ENCODE data around the gene ARHGEF19. TPM values are rescaled to one million over a fixed set of nuclear protein-coding genes. Genes with fewer than 3 reads are reported as not detected.

Gene ARHGEF19
- total and polyA plus RNA-seq, 11 donors: 0.97 to 3.8 (median 2.3) TPM

DNA sequence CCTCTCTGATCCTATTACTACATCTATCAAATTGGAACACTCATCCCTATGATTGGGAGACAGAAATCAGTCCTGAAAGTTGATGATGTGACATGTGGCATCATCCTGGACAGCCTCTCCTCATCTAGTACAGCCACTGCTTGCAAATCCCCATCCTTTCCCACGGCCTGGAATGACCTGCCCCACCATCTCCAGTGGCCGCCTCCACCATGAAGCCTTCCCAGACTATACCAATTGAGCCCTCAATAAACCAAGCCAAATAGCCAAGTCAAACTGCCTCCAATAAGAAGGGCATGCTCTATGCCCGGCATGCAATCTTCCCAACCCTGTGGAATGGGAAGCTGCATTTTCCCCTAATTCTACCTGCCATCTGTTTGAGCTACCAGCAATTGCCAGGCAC lies 561 bp upstream of the ARHGEF19 start:
- peak in 1 of 5 donors; percentile 2 for DNase-seq
- Histone ChIP-seq H3K4me3 (no peak overlapping the region), H3K27ac (no peak overlapping the region), H3K36me3 (no peaks in the 10 kb centered on the region), H3K27me3 (no peaks in the 10 kb centered on the region), H3K4me1 (peaks cover 0 to 19% (median 13%) of the 10 kb centered on the region in 12 donors), H3K9me3 (no peaks in the 10 kb centered on the region)
- TF ChIP-seq CTCF (IDR thresholded peaks at IDR 0.05): no peak
- no peak for TF ChIP-seq POLR2A (IDR thresholded peaks at IDR 0.05)
- 65 to 75% (median 71%) methylated on average over 3 of the region's 3 CpGs for WGBS, 4 donors
- ATAC-seq: no peak
- intact Hi-C loops (cut with DNase I): loop anchor here in 1 of 10 donors (10.0 kb wide), 1 partner anchor 142 kb away; the partner anchor contains the start of gene FBXO42

- TF ChIP-seq POLR2A (IDR thresholded peaks at IDR 0.05) (no peak), CTCF (IDR thresholded peaks at IDR 0.05) (no peak)
- ATAC-seq (no peak), DNase-seq (peak in 1 of 5 donors; percentile 1)
- WGBS, 4 donors: 83 to 96% (median 92%) methylated on average over 6 of the region's 6 CpGs
- Histone ChIP-seq H3K27ac (no peak overlapping the region), H3K27me3 (no peaks in the 10 kb centered on the region), H3K36me3 (no peaks in the 10 kb centered on the region), H3K4me3 (no peak overlapping the region), H3K4me1 (peaks cover 0 to 22% (median 13%) of the 10 kb centered on the region in 12 donors), H3K9me3 (no peaks in the 10 kb centered on the region)
- intact Hi-C loops (cut with DNase I): loop anchor here in 1 of 10 donors (10.0 kb wide), 1 partner anchor 143 kb away; the partner anchor contains the start of gene FBXO42
Observed at GRCh38 chr1:16211824-16212223, 628 bp downstream of the ARHGEF19 start.

- no peaks in the 10 kb centered on the region for H3K36me3 ChIP-seq
- intact Hi-C loops (cut with DNase I): loop anchor here in 1 of 10 donors (10.0 kb wide), 1 partner anchor 144 kb away; the partner anchor contains the start of gene FBXO42
- peaks cover 0 to 22% (median 12%) of the 10 kb centered on the region in 12 donors for H3K4me1 ChIP-seq
- 83 to 90% (median 90%) methylated on average over 4 of the region's 4 CpGs for WGBS, 4 donors
- no peak for ATAC-seq
- no peaks in the 10 kb centered on the region for H3K9me3 ChIP-seq
- no peak for TF ChIP-seq POLR2A (IDR thresholded peaks at IDR 0.05)
- no peak for TF ChIP-seq CTCF (IDR thresholded peaks at IDR 0.05)
- no peak overlapping the region for H3K27ac ChIP-seq
- no peak overlapping the region for H3K4me3 ChIP-seq
- H3K27me3 ChIP-seq: no peaks in the 10 kb centered on the region
- DNase-seq: no peak
Observed at GRCh38 chr1:16210581-16210980, 1.9 kb downstream of the ARHGEF19 start.

DNA sequence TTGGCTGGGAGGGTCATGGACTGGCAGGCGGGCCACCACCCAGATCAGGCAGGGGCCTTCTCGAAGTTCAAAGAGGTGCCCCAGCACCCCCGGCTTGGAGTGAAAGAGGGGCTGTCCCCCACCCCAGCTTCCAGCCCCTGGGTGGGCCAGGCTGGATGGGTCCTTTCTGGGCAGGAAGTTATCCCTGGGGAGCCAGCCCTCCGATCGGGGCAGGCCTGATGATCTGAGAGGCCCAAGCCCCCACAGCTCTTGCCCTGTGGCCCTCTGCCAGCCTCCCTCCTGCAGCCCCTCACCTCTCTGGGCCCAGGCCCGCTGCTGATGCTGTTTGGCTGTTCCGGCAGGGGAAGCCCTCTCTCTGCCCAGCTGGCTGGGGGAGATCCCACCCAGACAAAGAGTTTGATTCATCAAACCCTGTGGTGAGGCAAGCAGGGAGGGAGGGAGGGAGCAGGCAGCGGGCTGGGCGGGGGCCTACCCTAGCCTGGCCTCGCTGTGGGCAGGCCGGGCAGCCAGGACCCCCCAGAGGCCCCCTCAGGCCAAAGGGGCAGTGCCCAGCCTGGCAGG lies 2.5 kb downstream of the ARHGEF19 start:
- H3K27me3 ChIP-seq: no peaks in the 10 kb centered on the region
- no peak overlapping the region for H3K4me3 ChIP-seq
- intact Hi-C loops (cut with DNase I): loop anchor here in 8 of 10 donors (5.0 to 10.0 kb wide), 7 partner anchors 32 to 157 kb away; partner anchors contain the start of genes FBXO42 (in 3 of the 8) and SZRD1 (in 3 of the 8)
- H3K4me1 ChIP-seq: peaks cover 0 to 23% (median 13%) of the 10 kb centered on the region in 12 donors
- no peak for ATAC-seq
- TF ChIP-seq CTCF (IDR thresholded peaks at IDR 0.05): no peak
- no peak for TF ChIP-seq POLR2A (IDR thresholded peaks at IDR 0.05)
- H3K27ac ChIP-seq: no peak overlapping the region
- no peaks in the 10 kb centered on the region for H3K9me3 ChIP-seq
- no peaks in the 10 kb centered on the region for H3K36me3 ChIP-seq
- no peak for DNase-seq
- 78 to 99% (median 83%) methylated on average over 5 to 11 of the region's 11 CpGs for WGBS, 4 donors

Measured in heart left ventricle (tissue), 16 donors.